Posterior vena cava (tissue), 2 donors: ENCODE data around the gene RBM19. TPM values are rescaled to one million over a fixed set of nuclear protein-coding genes. Genes with fewer than 3 reads are reported as not detected.
A peak's percentile ranks its signal among the peaks of the same experiment; 100 is the strongest.
"Not testable (repeated sequence)": the region's sequence is repeated elsewhere in the genome, so short reads cannot be mapped to it uniquely, and the experiment has no call there.

Experiments used
- DNase-seq: peaks from one replicate; pipeline ENCODE4 v3.0.0-alpha.2; 2020; ENCODE audit warnings: low spot score
- intact Hi-C, 2 donors: fragments of 100-400 bp; cut with DNase I; formaldehyde crosslinking; loops; one replicate each; pipeline versions ENCODE4 v1.14.1 to v1.14.2; 2022 to 2023
- long read RNA-seq, 2 donors: library from polyadenylated mRNA; unstranded; transcript quantifications; one replicate each; pipeline ENCODE4 v2.0.0, GENCODE V29; 2020 to 2021
- total RNA-seq, 2 donors: library from RNA; stranded (reverse); fragmentation: NEBNext Ultra II Directional; extraction: Animal tissue kit (Norgen Biotek cat#: 25700); gene quantifications; one replicate each; pipeline ENCODE4 v1.2.1, GENCODE V29; 2021
- donor health status: DM: yes; HTN: yes; CAD: no.
- donor health status: DM: yes; HTN: yes; CAD: no.

Gene RBM19
- 10 to 100 TPM; 23.8 to 27.7 TPM for total RNA-seq
- long read RNA-seq, donor 1, partial matches to known transcripts, result 5 of 11 reads
- long read RNA-seq, donor 1, other reads (novel, unspliced or antisense), result 4 of 11 reads
- long read RNA-seq, donor 2, full-length matches to known transcripts, result 10 of 28 reads
- long read RNA-seq, donor 2, partial matches to known transcripts, result 11 of 28 reads
- long read RNA-seq, donor 2, other reads (novel, unspliced or antisense), result 7 of 28 reads

GRCh38 chr12:113965951-113966797, at the start of gene RBM19:
TSS of gene RBM19 (minus strand) at chr12:113966325. CDS start at chr12:113966227, 98 bp downstream.
- DNase-seq, result peak; percentile 99
- intact Hi-C loops, result no loop called here

GRCh38 chr12:114015851-114016250, 49.7 kb upstream of the RBM19 start:
- intact Hi-C loops, result no loop called here
- no peak for DNase-seq

- intact Hi-C loops, result no loop called here
- DNase-seq, result no peak
These were observed 47.6 kb upstream of the RBM19 start for GRCh38 chr12:114013575-114014345.

GRCh38 chr12:114012744-114013431, 46.8 kb upstream of the RBM19 start:
- no peak for DNase-seq
- intact Hi-C loops, result no loop called here

- DNase-seq, result no peak
- intact Hi-C loops, result no loop called here
These were observed 45.6 kb upstream of the RBM19 start for GRCh38 chr12:114011711-114012110.

GRCh38 chr12:114006482-114007425, 40.6 kb upstream of the RBM19 start:
- intact Hi-C loops, result no loop called here
- DNase-seq, result peak; percentile 47

- intact Hi-C loops, result no loop called here
- peak; percentile 20 for DNase-seq
These were observed 38.3 kb upstream of the RBM19 start for GRCh38 chr12:114004402-114004801.

- intact Hi-C loops, result no loop called here
- no peak for DNase-seq
These were observed 37.2 kb upstream of the RBM19 start for GRCh38 chr12:114003286-114003685.

- intact Hi-C loops, result no loop called here
These were observed 35.6 kb upstream of the RBM19 start for GRCh38 chr12:114001511-114002340.

GRCh38 chr12:114000861-114001260, 34.7 kb upstream of the RBM19 start:
- DNase-seq, result no peak
- intact Hi-C loops, result no loop called here

More at GRCh38 chr12:114001511-114002340, 35.6 kb upstream of the RBM19 start:
- DNase-seq, result no peak

GRCh38 chr12:114000261-114000660, 34.1 kb upstream of the RBM19 start:
- intact Hi-C loops, DNase-seq: not testable (repeated sequence)

- intact Hi-C loops, result no loop called here
- no peak for DNase-seq
These were observed 31.2 kb upstream of the RBM19 start for GRCh38 chr12:113997365-113997764.

GRCh38 chr12:113996026-113996425, 29.9 kb upstream of the RBM19 start:
- peak; percentile 43 for DNase-seq
- intact Hi-C loops, result no loop called here

GRCh38 chr12:113994051-113994450, 27.9 kb upstream of the RBM19 start:
- no peak for DNase-seq

GRCh38 chr12:113992751-113993150, 26.6 kb upstream of the RBM19 start:
- intact Hi-C loops, DNase-seq: not testable (repeated sequence)

More at GRCh38 chr12:113994051-113994450, 27.9 kb upstream of the RBM19 start:
- intact Hi-C loops, result no loop called here

GRCh38 chr12:113991224-113992044, 25.3 kb upstream of the RBM19 start:
- no peak for DNase-seq
- intact Hi-C loops, result no loop called here
